ENCODE data around the gene SGPP1. TPM values are rescaled to one million over a fixed set of nuclear protein-coding genes. Genes with fewer than 3 reads are reported as not detected.

SGPP1 gene
- polyA plus RNA-seq, 2 of the 4 experiments (the other 2 are of a cell fraction) = 16.1 to 28.2 TPM

DNA sequence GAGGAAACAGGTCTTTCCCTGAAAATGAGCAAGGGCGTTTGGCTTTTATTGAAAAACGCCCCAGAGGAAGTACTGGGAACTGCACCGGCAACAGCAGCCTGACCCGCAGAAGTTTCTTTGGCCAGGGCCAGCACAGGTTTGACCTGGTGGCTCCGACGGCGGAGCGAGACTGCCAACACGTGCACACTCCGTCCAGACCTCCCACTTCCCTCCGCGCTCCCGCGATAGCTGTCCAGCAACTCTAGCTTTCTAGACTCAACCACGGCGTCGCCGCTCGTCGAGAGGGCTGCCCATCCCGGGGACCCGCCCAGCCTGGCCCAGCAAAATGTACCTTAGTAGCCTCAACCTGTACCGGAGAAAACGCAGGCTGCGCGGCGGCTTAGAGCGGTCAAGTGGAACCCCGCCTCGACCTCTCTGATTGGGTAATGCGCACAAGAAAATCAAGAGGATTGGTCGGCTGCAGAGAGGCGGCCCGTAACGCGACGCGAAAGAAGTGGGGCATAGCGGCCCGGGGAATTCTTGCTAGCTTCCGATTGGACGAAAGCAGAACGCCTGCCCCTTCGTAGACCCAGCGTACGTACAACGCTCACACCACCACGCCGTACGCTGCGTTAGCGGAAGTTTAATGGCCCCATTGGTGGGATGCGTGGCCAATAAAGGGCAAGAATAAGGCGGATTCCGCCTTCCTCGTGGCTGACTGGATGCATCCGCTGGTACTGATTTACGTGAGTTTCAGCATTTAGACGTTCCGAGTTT is 86.2 kb downstream of the SGPP1 start, which contains the start of gene WDR89 (continued):
- 0 out of 2 replicates have a peak, but pooled peaks have one; percentile 51 for TF ChIP-seq ATOH8 (CRISPR knock-in tag; IDR thresholded peaks at IDR 0.05; ENCODE audit: low read depth)
- TF ChIP-seq HOXA7 (CRISPR knock-in tag; IDR thresholded peaks at IDR 0.05) = no peak
- TF ChIP-seq RAD21 (conservative IDR thresholded peaks at IDR 0.05 in 1 of 2, IDR thresholded peaks at IDR 0.05 in 1 of 2) = peak; percentile 38 to 50; a peak in 4 of 5 replicates
- no peak for TF ChIP-seq ZFP36 (IDR thresholded peaks at IDR 0.05; ENCODE audit: borderline replicate concordance, partially characterized antibody)
- no peak for TF ChIP-seq MAZ (IDR thresholded peaks at IDR 0.05; ENCODE audit: borderline replicate concordance, low read depth, low read length)
- peak; percentile 98 for TF ChIP-seq MAX (IDR thresholded peaks at IDR 0.05)
- TF ChIP-seq RFX5 (IDR thresholded peaks at IDR 0.05) = peak; percentile 83
- TF ChIP-seq HMGXB4 (CRISPR knock-in tag; IDR thresholded peaks at IDR 0.05; ENCODE audit: borderline replicate concordance) = 0 out of 2 replicates have a peak, but pooled peaks have one; percentile 19
- TF ChIP-seq RARB (CRISPR knock-in tag; IDR thresholded peaks at IDR 0.05) = no peak; the same call in 1 of the 2 replicates
- TF ChIP-seq POLR2AphosphoS2 (conservative IDR thresholded peaks at IDR 0.05; ENCODE audit: low read length) = no peak
- peak; percentile 85 for TF ChIP-seq POLR2A (IDR thresholded peaks at IDR 0.05; ENCODE audit: low read length)
- TF ChIP-seq EHF (CRISPR knock-in tag; IDR thresholded peaks at IDR 0.05) = no peak; the same call in 1 of the 2 replicates
- no peak for TF ChIP-seq KDM5A (IDR thresholded peaks at IDR 0.05)
- TF ChIP-seq, protein P1, sequence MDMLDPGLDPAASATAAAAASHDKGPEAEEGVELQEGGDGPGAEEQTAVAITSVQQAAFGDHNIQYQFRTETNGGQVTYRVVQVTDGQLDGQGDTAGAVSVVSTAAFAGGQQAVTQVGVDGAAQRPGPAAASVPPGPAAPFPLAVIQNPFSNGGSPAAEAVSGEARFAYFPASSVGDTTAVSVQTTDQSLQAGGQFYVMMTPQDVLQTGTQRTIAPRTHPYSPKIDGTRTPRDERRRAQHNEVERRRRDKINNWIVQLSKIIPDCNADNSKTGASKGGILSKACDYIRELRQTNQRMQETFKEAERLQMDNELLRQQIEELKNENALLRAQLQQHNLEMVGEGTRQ (IDR thresholded peaks at IDR 0.05) = peak; percentile 72
- TF ChIP-seq PHF8 (IDR thresholded peaks at IDR 0.05; ENCODE audit: borderline replicate concordance, low read depth) = peak; percentile 66; the same call in 1 of the 2 replicates
- peak; percentile 82 for TF ChIP-seq MYC (IDR thresholded peaks at IDR 0.05; ENCODE audit: borderline replicate concordance, low read length)
- no peak for TF ChIP-seq FOSL2 (IDR thresholded peaks at IDR 0.05)
- no peak for TF ChIP-seq FOSL2 (CRISPR knock-in tag; IDR thresholded peaks at IDR 0.05)
- TF ChIP-seq FOSB (CRISPR knock-in tag; IDR thresholded peaks at IDR 0.05) = no peak
- peak; percentile 79; the same call in 1 of the 2 replicates for TF ChIP-seq TFCP2L1 (CRISPR knock-in tag; IDR thresholded peaks at IDR 0.05)
- no peak for TF ChIP-seq EP300 (IDR thresholded peaks at IDR 0.05)
- TF ChIP-seq HOXB5 (CRISPR knock-in tag; IDR thresholded peaks at IDR 0.05) = peak; percentile 82
- TF ChIP-seq, protein P2, sequence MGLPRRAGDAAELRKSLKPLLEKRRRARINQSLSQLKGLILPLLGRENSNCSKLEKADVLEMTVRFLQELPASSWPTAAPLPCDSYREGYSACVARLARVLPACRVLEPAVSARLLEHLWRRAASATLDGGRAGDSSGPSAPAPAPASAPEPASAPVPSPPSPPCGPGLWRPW (IDR thresholded peaks at IDR 0.05) = no peak
- TF ChIP-seq JUNB (IDR thresholded peaks at IDR 0.05) = no peak
- TF ChIP-seq NPAS2 (CRISPR knock-in tag; IDR thresholded peaks at IDR 0.05; ENCODE audit: borderline replicate concordance) = peak; percentile 59; the same call in 1 of the 2 replicates
- TF ChIP-seq CBX2 (IDR thresholded peaks at IDR 0.05; ENCODE audit: borderline replicate concordance, low read depth) = no peak

Data from A549 (cell line).